ENCODE data around the gene HSP90AB1.

The HSP90AB1 gene

DNA sequence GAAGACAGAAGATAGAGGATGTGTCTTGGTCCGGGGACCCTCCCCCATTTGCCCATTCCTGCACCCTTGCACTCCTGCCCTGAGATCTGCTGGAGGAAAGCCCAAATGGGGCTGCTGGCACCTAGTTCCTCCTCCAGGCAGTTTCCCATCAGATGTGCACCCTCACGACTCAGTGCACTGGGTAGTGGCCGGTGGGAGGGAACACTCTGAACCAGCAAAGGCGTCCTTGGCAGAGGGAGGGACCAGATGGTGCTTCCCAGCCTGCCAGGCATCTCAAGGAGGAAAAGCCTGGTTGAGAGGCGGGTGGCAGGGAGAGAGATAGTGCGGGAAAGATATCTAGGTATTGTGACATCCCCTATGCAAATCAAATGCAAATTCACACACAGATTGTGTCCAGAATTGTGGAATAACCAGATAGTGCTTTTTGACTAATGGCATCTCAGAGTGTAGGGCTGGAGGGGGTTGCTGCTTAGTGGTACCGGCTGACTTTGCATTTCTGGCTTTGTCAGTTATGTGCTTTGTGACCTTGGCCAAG lies 42.9 kb downstream of the HSP90AB1 start:
- DNase-seq, result no peak

DNA sequence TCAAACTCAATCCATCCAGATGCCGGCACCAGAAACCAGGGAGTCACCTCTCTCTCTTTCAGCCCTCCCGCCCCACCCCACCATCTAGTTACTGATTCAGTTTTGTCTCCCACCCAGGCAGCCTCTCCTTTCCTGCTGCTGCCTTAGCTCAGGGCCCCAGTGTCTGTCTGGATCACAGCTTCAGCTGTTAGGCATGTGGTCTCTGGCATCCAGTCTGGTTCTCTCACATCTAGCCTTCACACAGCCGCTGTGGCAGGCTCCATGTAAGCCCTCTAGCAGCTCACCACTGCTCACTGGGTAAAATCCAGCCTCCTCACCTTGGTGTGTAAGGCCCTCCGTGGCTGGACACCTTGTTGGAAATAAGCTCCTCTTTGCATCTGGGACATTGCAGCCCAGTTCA lies 44.9 kb downstream of the HSP90AB1 start:
- DNase-seq, result no peak

DNA sequence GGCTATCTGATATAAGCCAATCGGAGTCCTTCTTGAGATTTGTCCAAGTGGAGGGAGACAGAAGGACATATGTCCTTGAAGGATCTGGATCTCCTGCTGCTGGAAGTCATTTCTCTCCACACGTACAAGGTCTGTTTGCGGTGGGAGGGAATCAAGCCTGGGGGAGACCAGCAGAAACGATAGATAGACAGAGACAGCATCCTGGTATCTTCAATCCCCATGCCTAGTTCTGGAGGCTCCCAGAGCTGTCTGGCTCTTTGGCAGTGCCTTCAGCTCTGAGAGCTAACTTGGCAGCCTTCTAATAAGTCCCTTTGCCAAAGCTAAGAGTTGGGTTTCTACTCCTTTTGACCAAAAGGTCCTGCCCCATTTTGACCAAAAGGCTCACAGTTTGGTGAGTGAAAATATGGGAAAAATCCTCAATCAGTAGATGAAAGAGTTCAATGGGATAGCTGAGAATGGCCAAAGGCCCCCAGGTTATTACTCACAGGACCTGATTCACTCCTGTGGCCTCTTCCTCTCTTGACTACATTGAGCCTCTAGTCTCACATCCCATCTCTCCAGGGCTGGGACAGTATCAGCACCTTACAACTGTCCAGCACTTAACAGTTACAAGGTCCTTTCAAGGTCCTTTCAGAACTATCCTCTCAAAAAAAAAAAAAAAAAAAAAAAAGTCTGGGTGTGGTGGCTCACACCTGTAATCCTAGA lies 45.9 kb downstream of the HSP90AB1 start:
- DNase-seq, result no peak

DNA sequence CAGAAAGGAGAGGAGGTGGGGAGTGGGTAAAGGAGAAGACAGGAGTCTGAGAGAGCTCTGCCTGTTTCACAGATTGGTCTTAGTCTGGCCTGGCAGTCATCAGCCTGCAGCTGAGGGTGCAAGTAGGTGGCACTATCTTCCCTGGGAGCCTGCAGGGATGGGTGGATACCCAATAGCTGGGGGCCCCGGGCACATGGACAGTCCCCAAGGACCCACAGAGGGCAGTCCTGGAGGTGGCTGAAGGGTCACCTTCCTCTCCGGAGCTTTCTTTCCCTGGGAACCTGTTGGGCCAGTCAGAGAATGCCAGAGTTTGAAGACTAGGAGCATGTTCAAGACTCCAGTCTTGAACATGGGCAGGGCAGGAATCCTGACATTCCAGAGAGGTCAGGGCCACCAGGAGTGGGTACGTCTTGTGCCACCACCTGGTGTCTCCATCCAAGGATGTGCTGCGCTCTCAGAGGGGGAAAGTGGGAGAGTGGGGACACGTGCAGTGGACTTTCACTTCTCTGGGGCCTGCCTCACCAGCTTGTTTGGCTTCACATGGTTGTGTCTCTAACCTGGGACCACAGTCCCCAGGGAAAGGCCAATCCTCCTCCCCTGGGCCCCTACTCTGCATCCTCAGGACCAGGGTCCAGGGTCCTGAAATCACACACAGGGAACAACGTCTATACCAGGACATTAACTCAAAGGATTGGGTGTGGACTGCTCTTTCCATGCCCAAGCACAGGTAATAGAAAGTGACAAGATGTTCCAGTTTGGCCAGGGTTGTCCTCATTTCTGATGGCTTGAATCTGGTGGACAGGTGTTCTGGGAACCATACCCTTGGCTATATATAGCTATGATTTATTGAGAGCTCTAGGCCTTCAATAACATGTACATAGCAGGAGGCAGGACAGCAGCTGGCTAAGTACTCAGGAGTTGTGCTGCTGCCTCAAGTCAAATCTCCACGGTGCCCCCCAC lies 48.2 kb downstream of the HSP90AB1 start:
- no peak for DNase-seq

DNA sequence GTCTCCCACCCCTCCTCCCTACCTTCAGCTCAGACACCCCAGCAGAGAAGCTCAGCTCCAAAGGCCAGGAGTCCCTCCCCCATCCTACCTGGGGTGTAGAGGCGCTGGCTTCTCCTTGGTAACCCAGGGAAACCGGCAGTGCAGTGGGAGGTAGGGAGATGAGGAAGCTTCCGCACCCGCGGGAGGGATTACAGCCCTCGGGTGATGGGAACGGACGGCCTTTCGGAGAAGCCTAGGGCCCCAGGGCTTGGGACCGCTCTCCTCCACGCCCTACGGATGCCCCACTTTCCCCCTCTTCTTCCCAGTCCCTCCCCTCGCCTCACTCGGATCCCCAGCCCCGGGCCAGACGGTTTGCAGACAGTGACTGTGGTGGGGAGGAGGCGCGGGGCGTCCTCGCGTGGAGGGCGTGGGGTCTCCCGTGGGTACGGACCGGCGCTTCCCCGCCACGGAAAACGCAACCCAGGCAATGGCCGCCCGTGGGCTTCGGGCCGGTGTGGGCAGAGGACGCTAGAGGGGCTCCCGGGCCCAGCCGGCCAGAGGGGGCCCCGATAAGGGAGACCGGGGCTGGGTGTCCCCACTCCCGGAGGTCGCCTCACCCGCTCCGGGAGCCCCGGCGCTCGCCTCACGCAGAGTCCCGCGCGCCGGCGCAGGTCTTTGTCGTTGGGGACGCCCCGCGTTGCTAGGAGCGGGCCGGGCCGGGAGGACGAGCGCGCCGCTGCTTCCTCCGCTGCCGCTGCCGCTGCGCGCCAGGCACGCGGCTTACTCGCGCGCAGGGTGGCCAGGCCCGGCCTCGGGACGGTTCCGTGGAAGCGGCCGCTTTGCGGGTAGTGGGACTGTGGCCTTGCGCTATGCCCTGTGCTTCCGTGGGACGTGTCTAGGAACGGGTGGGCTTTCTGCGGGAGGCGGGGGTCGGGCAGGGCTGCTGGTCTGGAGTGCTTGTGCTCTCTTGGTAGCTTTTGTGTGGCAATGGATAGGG lies 50.5 kb downstream of the HSP90AB1 start:
- DNase-seq, result peak; percentile 30

DNA sequence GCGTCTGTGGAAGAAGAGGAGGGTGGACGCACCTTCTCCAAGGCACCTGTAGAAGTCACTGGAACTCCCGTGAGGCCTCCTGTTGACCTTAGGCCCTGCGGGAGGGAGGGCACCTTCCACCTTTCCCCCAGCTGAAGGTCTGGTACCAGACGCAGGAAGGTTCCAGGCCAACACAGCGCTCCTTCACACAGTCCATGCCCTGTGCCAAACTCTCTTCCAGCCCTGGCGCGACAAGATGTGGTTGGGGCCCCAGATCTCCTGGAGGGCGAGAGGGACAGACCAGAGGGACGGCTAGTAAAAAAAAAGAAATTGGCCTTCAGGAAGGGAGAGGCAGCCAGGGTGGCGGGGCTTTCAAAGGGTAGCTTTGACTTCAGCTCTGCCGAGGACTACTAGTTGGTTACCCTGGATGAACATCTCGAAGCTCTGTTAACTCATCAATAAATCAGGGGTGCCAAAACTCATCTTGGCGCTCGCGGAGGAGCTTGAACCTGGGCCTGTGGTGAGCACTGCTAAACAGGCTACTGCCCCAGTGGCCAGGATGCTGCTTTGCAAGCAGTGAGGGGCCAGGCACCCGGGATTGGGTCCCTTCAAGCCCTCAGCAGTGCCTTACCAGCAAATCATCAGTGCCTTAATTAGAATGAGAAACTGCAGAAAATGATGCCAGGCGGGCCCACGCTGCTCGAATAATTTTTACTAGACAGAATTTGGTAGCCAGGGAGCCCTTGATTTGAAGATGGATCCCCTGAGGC lies 51.3 kb downstream of the HSP90AB1 start:
- no peak for DNase-seq

DNA sequence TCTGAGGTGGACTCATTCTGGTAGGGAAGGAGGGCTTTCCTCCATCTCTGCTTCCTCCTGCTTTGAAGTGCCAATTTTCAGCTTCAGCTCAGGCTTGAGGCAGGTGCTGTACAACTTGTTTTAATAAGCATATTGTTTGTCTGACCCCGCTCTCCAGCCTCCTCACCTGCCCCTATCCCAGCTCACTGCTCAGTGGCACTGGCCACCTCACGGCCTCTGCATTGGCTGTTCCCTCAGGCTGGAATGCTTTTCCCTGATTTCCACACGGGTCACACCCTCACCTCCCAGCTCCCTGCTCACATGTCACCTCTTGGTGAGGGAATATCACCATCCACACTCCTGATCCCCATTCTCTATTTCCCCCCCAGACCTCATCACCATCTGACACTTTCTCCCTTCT lies 52.0 kb downstream of the HSP90AB1 start:
- DNase-seq, result no peak

DNA sequence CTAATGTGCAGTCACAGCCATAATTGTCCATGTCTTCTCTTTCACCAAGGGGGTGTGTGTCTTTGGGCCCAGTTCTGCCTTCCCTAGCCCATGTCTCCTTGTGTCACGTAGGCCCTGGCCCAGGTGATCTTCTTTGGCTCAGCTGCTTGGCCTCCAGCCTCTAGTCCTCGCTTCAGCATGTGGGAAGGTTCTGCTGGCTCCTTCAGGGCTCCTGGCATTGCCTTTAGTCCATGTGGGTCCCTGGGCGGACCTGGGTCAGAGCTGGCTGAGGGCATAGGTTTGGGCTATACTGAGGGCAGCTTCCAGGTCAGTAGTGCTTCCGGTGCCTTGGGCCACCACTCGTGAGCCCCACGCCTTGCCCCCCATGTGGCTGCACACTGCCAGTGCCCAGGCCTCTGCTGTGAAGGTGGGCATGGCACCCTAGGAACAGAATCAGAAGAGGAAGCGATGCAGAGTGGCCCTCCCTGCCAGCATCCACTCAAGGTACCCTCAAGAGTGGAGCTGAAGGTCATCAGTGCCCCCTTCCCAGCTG lies 53.5 kb downstream of the HSP90AB1 start:
- no peak for DNase-seq

DNA sequence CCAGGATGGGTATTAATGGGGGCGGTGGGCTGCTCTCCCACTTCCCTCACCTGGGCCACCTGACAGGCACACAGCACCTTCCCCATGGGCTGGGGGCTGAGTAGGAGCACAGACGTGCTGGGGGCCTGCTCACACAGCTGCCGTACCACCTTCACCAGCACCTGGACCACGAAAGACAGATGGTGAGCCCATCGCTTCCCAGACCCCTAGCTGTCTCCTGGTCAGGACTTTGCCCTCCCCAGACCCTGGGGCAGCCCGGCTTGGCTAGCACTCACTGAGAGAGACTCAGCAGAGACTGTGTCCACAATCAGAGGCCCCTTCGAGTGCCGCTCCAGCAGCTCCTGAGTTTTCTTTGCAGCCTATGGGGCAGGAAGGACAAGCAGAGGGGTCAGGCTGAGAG lies 54.2 kb downstream of the HSP90AB1 start:
- no peak for DNase-seq

DNA sequence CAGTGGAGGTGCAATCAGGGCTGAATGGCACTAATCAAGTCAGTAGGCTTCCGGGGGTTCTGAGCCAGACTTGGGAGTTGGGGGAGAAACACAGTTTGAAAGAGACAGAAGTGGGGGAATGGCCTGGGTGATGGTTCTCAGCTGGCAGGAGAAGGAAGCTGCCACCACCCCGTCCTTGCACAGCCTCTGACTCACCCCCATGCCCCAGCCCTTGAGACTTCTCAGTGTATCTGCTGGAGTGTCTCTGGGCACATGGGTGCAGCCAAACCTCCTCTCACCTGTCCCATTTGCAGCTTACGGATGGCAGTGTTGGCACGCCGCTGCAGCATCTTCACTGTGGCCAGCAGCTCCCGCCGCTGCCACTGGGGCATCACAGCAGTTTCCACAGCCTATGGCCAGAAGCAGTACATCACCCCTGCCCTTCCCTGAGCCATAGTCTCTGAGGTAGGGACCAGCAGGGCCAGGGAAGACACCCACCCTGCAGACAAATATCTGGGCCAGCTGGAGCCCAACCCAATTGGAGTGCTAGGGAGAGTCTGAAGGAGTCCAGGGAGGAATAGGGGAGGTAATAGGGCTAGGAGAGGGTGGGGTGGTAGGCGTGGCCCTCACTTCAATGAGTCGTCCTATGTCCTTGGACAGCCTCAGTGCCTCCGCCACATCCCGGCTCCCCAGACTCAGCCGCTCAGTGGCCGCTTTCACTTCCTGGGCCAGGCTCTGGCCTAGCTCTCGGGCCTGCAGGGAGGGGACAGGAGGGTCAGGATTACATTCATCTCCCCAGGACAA lies 55.1 kb downstream of the HSP90AB1 start:
- DNase-seq, result no peak

DNA sequence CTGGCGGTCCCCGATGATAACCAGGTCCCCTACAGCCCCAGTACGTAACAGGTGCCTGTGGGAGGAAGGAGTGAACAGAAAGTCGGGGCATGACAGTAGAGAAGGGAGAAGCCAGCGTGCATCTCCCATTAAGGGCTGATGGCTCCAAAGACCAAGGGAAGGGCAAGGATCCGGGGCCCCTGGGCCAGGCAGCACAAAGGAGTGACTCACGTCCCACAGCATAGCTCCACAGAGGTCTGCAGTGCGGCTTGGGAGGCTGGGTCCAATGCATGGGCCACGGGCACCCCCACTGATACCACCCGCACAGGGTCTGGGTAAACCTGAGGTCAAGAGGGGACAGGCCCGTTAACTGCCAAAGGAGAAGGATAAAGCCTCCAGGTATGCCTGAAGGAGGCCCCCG lies 56.0 kb downstream of the HSP90AB1 start:
- no peak for DNase-seq

Data from T-helper 9 cell (primary cell).